ENCODE results near the gene KCNQ2.
A peak's percentile ranks its signal among the peaks of the same experiment; 100 is the strongest.

Gene KCNQ2

DNA sequence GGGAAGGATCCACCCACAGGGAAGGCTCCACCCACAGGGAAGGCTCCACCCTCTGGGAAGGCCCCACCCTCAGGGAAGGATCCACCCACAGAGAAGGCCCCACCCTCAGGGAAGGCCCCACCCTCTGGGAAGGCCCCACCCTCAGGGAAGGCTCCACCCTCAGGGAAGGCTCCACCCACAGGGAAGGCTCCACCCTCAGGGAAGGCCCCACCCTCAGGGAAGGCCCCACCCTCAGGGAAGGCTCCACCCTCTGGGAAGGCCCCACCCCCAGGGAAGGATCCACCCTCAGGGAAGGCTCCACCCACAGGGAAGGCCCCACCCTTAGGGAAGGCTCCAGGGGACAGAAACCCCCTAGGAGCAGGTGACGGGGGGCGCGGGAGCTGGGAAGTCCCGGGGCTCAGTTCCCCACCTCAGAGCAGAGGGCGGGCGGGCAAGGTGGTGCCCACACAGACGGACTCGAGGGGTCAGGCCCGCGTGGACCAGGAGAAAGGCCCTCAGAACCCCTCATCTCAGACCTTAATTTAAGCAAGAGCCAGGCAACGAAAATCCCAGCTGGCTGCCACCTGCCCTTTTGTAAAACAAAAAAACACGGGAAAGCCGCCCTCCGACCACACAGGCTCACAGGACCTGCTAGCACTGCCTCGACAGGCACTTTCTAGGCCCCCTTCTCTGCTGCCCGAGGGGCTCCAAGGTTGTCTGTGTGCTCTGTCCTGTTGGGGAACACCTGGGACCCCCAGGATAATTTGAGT lies 39.7 kb downstream of the KCNQ2 start:
- no peak overlapping the region for H2BK12ac ChIP-seq (ENCODE audit: low read length)
- no peak overlapping the region for H2BK120ac ChIP-seq (ENCODE audit: low read depth, low read length)
- no peak overlapping the region for H3K4me3 ChIP-seq (ENCODE audit: low read length in 2 of 2)
- H3K4ac ChIP-seq (ENCODE audit: low read length): no peak overlapping the region
- no peak overlapping the region for H3K4me2 ChIP-seq (ENCODE audit: insufficient read depth, low read length, poor library complexity, severe bottlenecking)
- no peak overlapping the region for H2BK5ac ChIP-seq (ENCODE audit: low read length)
- H2AK5ac ChIP-seq (ENCODE audit: low read depth, low read length): no peak overlapping the region
- peaks cover 3% of the 10 kb centered on the region in 2 donors for H3K4me1 ChIP-seq (ENCODE audit: control insufficient read depth in 2 of 2, insufficient read depth in 1 of 2, low read depth in 1 of 2, low read length in 2 of 2)
- peak overlapping the region; percentile 59 for H3K18ac ChIP-seq (ENCODE audit: low read length)
- no peak overlapping the region for H3K9ac ChIP-seq (ENCODE audit: low read depth, low read length, poor library complexity)
- no peak overlapping the region for H4K91ac ChIP-seq (ENCODE audit: low read depth, low read length, poor library complexity)
- no peaks in the 10 kb centered on the region for H3K9me3 ChIP-seq (replicated peaks in 1 of 2; ENCODE audit: control insufficient read depth in 2 of 2, insufficient read depth in 1 of 2, low read depth in 1 of 2, low read length in 2 of 2)
- H3K23ac ChIP-seq (ENCODE audit: low read depth, low read length, poor library complexity): no peak overlapping the region
- no peak overlapping the region for H3K14ac ChIP-seq (ENCODE audit: low read length)
- H3K79me1 ChIP-seq (ENCODE audit: low read depth, low read length): peaks cover 6% of the 10 kb centered on the region
- H4K8ac ChIP-seq (ENCODE audit: low read depth, low read length): no peak overlapping the region
- H3K27ac ChIP-seq (replicated peaks; ENCODE audit: low read length): no peak overlapping the region
- H2AFZ ChIP-seq (ENCODE audit: low read length): no peak overlapping the region
- H2BK15ac ChIP-seq (ENCODE audit: low read length): no peak overlapping the region
- peaks cover 0 to 53% of the 10 kb centered on the region in 2 donors for H3K36me3 ChIP-seq (replicated peaks in 1 of 2; ENCODE audit: control insufficient read depth in 2 of 2, insufficient read depth in 2 of 2, low read length in 2 of 2)
- no CpG with 5 or more reads among the region's 16 CpGs for WGBS, 2 donors (ENCODE audit: extremely low coverage in 2 of 2, insufficient read length in 2 of 2, insufficient replicate concordance in 1 of 2)
- DNase-seq (ENCODE audit: low spot score): no peak
- H3K27me3 ChIP-seq (ENCODE audit: control insufficient read depth in 3 of 3, insufficient read depth in 3 of 3, low read depth in 1 of 3, low read length in 3 of 3): no peaks in the 10 kb centered on the region

DNA sequence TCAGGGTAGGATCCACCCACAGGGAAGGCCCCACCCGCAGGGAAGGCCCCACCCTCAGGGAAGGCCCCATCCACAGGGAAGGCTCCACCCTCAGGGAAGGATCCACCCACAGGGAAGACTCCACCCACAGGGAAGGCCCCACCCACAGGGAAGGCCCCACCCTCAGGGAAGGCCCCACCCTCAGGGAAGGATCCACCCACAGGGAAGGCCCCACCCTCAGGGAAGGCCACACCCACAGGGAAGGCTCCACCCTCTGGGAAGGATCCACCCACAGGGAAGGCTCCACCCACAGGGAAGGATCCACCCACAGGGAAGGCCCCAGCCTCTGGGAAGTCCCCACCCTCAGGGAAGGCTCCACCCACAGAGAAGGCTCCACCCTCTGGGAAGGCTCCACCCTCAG lies 40.5 kb downstream of the KCNQ2 start:
- Histone ChIP-seq H3K36me3 (replicated peaks in 1 of 2; ENCODE audit: control insufficient read depth in 2 of 2, insufficient read depth in 2 of 2, low read length in 2 of 2) (peaks cover 0 to 55% of the 10 kb centered on the region in 2 donors), H4K91ac (ENCODE audit: low read depth, low read length, poor library complexity) (no peak overlapping the region), H3K4me3 (ENCODE audit: low read length in 2 of 2) (no peak overlapping the region), H2BK5ac (ENCODE audit: low read length) (no peak overlapping the region), H3K27me3 (ENCODE audit: control insufficient read depth in 3 of 3, insufficient read depth in 3 of 3, low read depth in 1 of 3, low read length in 3 of 3) (no peaks in the 10 kb centered on the region), H3K79me1 (ENCODE audit: low read depth, low read length) (peaks cover 6% of the 10 kb centered on the region), H3K27ac (replicated peaks; ENCODE audit: low read length) (no peak overlapping the region), H2AFZ (ENCODE audit: low read length) (no peak overlapping the region), H2BK15ac (ENCODE audit: low read length) (no peak overlapping the region), H3K23ac (ENCODE audit: low read depth, low read length, poor library complexity) (no peak overlapping the region), H3K4ac (ENCODE audit: low read length) (no peak overlapping the region), H2AK5ac (ENCODE audit: low read depth, low read length) (no peak overlapping the region), H2BK120ac (ENCODE audit: low read depth, low read length) (no peak overlapping the region), H3K4me1 (ENCODE audit: control insufficient read depth in 2 of 2, insufficient read depth in 1 of 2, low read depth in 1 of 2, low read length in 2 of 2) (peaks cover 3% of the 10 kb centered on the region in 2 donors), H3K4me2 (ENCODE audit: insufficient read depth, low read length, poor library complexity, severe bottlenecking) (no peak overlapping the region), H3K18ac (ENCODE audit: low read length) (no peak overlapping the region), H3K9me3 (replicated peaks in 1 of 2; ENCODE audit: control insufficient read depth in 2 of 2, insufficient read depth in 1 of 2, low read depth in 1 of 2, low read length in 2 of 2) (no peaks in the 10 kb centered on the region), H3K14ac (ENCODE audit: low read length) (no peak overlapping the region), H2BK12ac (ENCODE audit: low read length) (no peak overlapping the region), H4K8ac (ENCODE audit: low read depth, low read length) (no peak overlapping the region), H3K9ac (ENCODE audit: low read depth, low read length, poor library complexity) (no peak overlapping the region)
- WGBS, 2 donors (ENCODE audit: extremely low coverage in 2 of 2, insufficient read length in 2 of 2, insufficient replicate concordance in 1 of 2): no CpG with 5 or more reads among the region's 1 CpG
- no peak for DNase-seq (ENCODE audit: low spot score)

DNA sequence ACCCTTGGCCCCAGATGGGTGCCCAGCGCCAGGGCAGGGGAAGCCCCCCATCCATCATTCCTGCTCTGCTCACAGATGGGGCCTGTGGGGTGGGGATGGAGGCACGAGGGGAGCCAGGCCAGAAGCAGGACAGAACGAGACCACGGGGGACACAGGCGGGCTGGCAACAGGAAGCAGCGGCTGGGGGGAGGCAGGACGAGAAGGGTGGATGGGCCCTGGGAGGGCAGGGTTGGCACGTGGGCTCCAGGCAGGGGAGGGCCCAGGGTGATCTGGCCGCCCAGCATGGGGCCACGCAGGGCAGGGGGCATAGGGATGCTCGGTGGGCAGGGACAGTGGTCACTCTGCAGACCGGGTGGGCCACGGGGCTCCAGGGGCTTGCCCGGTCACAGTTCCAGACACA lies 41.6 kb downstream of the KCNQ2 start:
- Histone ChIP-seq H2AK5ac (ENCODE audit: low read depth, low read length) (peak overlapping the region; percentile 97), H2AFZ (ENCODE audit: low read length) (no peak overlapping the region), H3K4ac (ENCODE audit: low read length) (no peak overlapping the region), H3K4me1 (ENCODE audit: control insufficient read depth in 2 of 2, insufficient read depth in 1 of 2, low read depth in 1 of 2, low read length in 2 of 2) (peaks cover 3% of the 10 kb centered on the region in 2 donors), H2BK12ac (ENCODE audit: low read length) (peak overlapping the region; percentile 73), H2BK15ac (ENCODE audit: low read length) (no peak overlapping the region), H4K8ac (ENCODE audit: low read depth, low read length) (peak overlapping the region; percentile 43), H3K14ac (ENCODE audit: low read length) (peak overlapping the region; percentile 56), H3K9ac (ENCODE audit: low read depth, low read length, poor library complexity) (peak overlapping the region; percentile 60), H3K4me2 (ENCODE audit: insufficient read depth, low read length, poor library complexity, severe bottlenecking) (no peak overlapping the region), H3K27me3 (ENCODE audit: control insufficient read depth in 3 of 3, insufficient read depth in 3 of 3, low read depth in 1 of 3, low read length in 3 of 3) (no peaks in the 10 kb centered on the region), H2BK5ac (ENCODE audit: low read length) (peak overlapping the region; percentile 60), H3K27ac (replicated peaks; ENCODE audit: low read length) (no peak overlapping the region), H3K18ac (ENCODE audit: low read length) (peak overlapping the region; percentile 87), H3K4me3 (ENCODE audit: low read length in 2 of 2) (no peak overlapping the region), H2BK120ac (ENCODE audit: low read depth, low read length) (no peak overlapping the region), H3K23ac (ENCODE audit: low read depth, low read length, poor library complexity) (peak overlapping the region; percentile 87), H3K36me3 (replicated peaks in 1 of 2; ENCODE audit: control insufficient read depth in 2 of 2, insufficient read depth in 2 of 2, low read length in 2 of 2) (peaks cover 3 to 62% of the 10 kb centered on the region in 2 donors), H3K9me3 (replicated peaks in 1 of 2; ENCODE audit: control insufficient read depth in 2 of 2, insufficient read depth in 1 of 2, low read depth in 1 of 2, low read length in 2 of 2) (no peaks in the 10 kb centered on the region), H4K91ac (ENCODE audit: low read depth, low read length, poor library complexity) (peak overlapping the region; percentile 9), H3K79me1 (ENCODE audit: low read depth, low read length) (peaks cover 6% of the 10 kb centered on the region)
- WGBS, 2 donors (ENCODE audit: extremely low coverage in 2 of 2, insufficient read length in 2 of 2, insufficient replicate concordance in 1 of 2): no CpG with 5 or more reads among the region's 14 CpGs
- no peak for DNase-seq (ENCODE audit: low spot score)

DNA sequence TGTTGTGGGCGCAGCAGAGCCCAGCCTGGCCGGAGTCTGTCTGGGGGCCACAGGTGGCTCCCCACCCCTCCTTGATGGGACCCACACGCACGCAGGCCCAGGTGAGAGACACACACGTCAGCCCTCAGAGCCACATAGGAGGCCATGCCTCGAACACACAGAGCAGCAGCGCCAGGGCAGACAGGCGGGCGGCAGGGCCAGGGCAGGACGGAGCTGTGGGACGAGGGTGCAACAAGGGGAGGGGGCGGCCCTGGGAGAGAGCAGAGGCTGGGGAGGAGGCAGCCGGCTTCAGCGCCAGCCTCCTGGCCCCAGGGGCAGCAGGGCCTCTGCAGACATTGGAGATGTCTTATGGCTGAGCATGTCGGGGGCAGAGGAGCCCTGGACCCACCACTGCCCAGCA lies 42.5 kb downstream of the KCNQ2 start:
- H3K9me3 ChIP-seq (replicated peaks in 1 of 2; ENCODE audit: control insufficient read depth in 2 of 2, insufficient read depth in 1 of 2, low read depth in 1 of 2, low read length in 2 of 2): peaks cover 0 to under 1% of the 10 kb centered on the region in 2 donors
- H3K9ac ChIP-seq (ENCODE audit: low read depth, low read length, poor library complexity): no peak overlapping the region
- H3K23ac ChIP-seq (ENCODE audit: low read depth, low read length, poor library complexity): peak overlapping the region; percentile 73
- H3K18ac ChIP-seq (ENCODE audit: low read length): peak overlapping the region; percentile 2
- no peak overlapping the region for H3K14ac ChIP-seq (ENCODE audit: low read length)
- H2AK5ac ChIP-seq (ENCODE audit: low read depth, low read length): peak overlapping the region; percentile 97
- no peak overlapping the region for H4K91ac ChIP-seq (ENCODE audit: low read depth, low read length, poor library complexity)
- H3K27ac ChIP-seq (replicated peaks; ENCODE audit: low read length): no peak overlapping the region
- H3K4me2 ChIP-seq (ENCODE audit: insufficient read depth, low read length, poor library complexity, severe bottlenecking): no peak overlapping the region
- H2BK15ac ChIP-seq (ENCODE audit: low read length): peak overlapping the region; percentile 32
- H2BK12ac ChIP-seq (ENCODE audit: low read length): no peak overlapping the region
- no peak overlapping the region for H3K4ac ChIP-seq (ENCODE audit: low read length)
- WGBS, 2 donors (ENCODE audit: extremely low coverage in 2 of 2, insufficient read length in 2 of 2, insufficient replicate concordance in 1 of 2): no CpG with 5 or more reads among the region's 15 CpGs
- H4K8ac ChIP-seq (ENCODE audit: low read depth, low read length): no peak overlapping the region
- H3K4me1 ChIP-seq (ENCODE audit: control insufficient read depth in 2 of 2, insufficient read depth in 1 of 2, low read depth in 1 of 2, low read length in 2 of 2): peaks cover 3% of the 10 kb centered on the region in 2 donors
- no peak for DNase-seq (ENCODE audit: low spot score)
- H3K4me3 ChIP-seq (ENCODE audit: low read length in 2 of 2): no peak overlapping the region
- no peaks in the 10 kb centered on the region for H3K27me3 ChIP-seq (ENCODE audit: control insufficient read depth in 3 of 3, insufficient read depth in 3 of 3, low read depth in 1 of 3, low read length in 3 of 3)
- peak overlapping the region; percentile 60 for H2BK5ac ChIP-seq (ENCODE audit: low read length)
- H3K36me3 ChIP-seq (replicated peaks in 1 of 2; ENCODE audit: control insufficient read depth in 2 of 2, insufficient read depth in 2 of 2, low read length in 2 of 2): peaks cover 3 to 69% of the 10 kb centered on the region in 2 donors
- no peak overlapping the region for H2BK120ac ChIP-seq (ENCODE audit: low read depth, low read length)
- no peak overlapping the region for H2AFZ ChIP-seq (ENCODE audit: low read length)
- peaks cover 6% of the 10 kb centered on the region for H3K79me1 ChIP-seq (ENCODE audit: low read depth, low read length)

Data from neuronal stem cell (in vitro differentiated cells).